GM21717 (cell line): ENCODE results near the gene MFSD6L.

Source experiments
- ATAC-seq: cut with Tn5 transposase; IDR thresholded peaks from one replicate; pipeline ENCODE4 v1.9.1; 2021; ENCODE audit warnings: mild to moderate bottlenecking, moderate library complexity; ENCODE audit not compliant: unreplicated experiment

Gene MFSD6L

DNA sequence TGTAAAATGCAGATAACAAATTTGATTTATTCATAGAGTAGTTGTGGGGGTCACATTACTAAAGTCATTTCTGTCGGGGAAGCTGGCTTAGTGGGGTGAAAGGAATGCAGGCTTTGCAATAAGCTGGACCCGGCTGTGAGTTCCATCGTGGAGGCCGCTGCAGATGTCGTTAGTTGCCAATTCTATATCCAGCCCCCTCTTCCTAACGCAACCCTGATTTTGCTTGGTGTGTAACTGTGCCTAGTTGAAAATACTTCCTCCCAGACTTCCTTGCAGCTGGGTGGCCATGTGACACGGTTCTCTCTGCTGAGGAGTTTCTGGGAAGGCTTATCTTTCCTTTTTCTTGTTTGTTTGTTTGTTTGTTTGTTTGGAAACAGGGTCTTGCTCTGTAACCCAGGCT lies 4.5 kb downstream of the MFSD6L start:
- no peak for ATAC-seq

- no peak for ATAC-seq
Observed at GRCh38 chr17:8793649-8794048, 5.5 kb downstream of the MFSD6L start.

DNA sequence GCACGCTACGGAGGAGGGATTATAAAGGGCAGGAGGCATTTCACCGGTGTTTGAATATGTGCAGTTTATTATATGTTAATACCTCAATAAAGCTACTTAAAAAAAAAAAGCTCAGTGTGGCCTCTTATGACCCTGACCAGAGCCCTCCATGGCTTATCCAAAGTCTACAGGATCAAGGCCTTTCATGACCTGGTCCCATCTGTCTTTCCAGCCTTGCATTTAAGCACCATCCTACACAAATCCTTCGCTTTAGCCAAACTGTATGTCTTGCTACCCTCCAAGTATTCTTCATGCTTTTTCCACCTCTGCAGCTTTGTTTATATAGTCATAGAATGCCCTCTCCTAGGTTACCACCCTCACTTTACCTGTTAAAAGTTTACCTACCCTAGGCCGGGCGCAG lies 6.5 kb downstream of the MFSD6L start:
- ATAC-seq = no peak

DNA sequence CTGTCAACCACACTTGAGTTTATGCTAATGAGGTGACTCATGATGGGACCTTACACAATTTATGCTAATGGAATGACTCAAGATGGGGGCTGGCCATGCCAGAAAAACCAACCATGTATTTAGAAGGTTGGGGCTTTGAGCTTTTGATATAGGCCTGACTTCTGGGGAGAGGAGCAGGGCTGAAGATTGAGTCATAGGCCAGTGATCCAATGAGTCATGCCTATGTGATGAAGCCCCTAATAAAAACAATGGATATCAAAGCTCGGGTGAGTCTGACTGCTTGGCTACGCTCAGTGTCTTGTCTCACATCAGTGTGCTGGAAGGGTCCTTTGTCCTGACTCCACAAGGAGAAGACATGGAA lies 7.3 kb downstream of the MFSD6L start:
- no peak for ATAC-seq

GRCh38 chr17:8791248-8791909 lies 7.8 kb downstream of the MFSD6L start:
- ATAC-seq = no peak

DNA sequence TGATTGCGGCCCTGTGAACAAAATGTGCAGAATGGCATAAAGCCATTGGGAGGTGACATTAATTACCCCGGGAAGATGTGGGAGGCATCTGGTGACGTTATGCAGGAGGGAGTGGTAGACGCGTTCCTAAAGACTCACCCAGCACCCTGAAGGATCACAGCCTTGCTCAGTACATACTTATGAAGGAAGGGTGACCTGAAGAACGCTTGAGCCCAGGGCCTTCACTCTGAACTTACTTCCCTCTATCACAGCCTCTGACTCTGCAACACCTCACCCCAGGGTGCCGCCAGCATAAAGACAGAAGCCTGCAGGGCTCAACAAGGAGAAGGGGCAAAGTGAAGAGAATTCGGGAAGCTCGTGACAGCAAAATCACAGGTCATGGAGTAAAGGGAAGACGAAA lies 9.4 kb downstream of the MFSD6L start:
- ATAC-seq = no peak

DNA sequence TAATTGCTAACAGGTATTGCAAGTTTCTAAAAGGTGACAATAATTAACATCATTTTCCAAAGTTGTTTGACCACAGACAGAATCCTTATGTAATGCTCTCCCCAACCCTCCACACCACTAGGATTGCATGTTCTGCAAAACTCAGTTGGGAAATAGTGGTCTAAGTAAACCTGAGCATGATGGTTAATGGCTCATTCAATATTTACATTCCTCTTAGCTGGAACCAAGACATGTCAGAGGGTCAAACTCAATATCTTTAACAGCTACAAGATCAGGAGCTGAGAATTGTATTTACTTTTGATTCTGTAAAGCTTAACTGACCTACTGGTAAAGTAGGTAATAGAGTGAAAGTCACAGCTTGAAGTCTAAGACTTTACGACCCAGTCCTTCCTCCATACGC lies 10.2 kb downstream of the MFSD6L start:
- ATAC-seq = no peak

GRCh38 chr17:8785547-8786413 lies 13.4 kb downstream of the MFSD6L start:
- no peak for ATAC-seq

DNA sequence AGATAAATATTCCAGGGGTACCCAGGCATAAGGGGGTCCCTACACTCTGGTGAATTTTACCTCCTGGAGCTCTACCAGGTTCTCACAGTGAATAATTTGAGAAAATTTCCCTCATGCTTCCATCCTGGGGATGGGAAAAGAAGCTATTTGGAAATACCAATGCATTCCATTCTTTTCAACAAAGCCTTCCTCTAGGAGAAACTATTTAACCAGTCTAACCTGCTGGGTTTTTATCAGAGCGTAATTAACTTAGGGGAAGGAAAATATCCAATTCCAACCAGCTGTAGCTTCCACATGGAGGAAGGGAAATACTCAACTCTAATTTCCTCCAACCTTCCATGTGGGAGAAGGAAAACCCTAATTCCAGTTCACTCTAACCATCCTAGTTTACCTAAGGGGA lies 17.0 kb downstream of the MFSD6L start:
- no peak for ATAC-seq

- ATAC-seq = no peak
Observed at GRCh38 chr17:8781776-8782175, 17.4 kb downstream of the MFSD6L start.

DNA sequence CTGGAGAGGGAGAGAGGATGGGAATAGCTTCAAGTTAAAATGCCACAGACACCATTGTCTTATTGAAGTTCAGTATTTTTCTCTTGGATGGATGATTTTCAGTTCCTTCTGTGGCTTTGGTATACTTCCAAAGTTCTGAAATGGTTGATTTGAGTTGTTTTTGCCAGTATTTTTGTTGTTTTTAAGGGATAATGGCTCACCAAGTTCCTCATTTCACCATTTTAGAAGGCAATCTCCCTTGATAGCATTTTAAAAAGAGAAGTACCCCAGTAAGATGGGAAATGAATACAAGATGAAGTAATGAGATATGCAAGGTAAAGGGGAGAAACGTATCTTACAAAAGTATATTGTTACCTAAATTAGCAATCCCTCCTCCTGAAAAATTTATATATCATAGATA lies 22.3 kb downstream of the MFSD6L start:
- ATAC-seq = no peak

DNA sequence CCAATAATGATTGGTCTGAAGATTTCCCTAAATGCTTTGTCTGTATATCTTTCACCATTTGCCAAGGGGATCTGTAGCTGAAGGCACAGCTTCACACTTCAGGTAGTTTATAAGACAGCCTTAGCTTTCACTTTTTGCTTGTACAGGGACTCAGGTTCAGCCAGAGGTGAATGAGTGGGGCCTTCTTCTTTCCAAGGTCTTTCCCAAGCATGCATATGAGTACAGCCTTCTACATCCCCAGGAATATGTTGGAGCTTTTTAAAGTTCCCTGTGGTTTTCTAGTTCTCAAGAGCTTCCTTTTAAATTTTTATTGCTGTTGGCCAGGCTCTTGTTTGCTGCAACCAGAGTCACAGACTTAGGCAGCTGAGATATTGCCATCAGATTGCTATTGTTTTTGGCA lies 22.9 kb downstream of the MFSD6L start:
- no peak for ATAC-seq

DNA sequence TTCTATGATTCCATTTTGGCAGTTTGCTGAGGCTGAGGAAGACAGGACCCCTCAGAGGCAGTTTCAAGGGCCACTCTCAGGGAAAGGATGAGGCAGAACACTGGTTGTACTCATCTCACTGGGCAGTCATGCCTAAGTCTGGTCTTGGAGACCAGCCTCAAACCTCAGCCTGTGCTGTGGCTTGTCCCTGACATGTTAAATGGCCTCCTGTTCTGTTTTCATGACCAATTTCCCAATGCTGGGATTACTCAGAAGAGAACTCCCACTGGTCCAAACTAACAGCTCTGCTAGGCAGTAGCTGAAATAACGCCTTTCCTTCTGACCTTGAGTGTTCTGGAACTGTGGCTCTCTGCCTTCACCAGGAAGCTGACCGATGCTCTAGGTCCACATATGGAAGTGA lies 32.4 kb downstream of the MFSD6L start:
- ATAC-seq = no peak

DNA sequence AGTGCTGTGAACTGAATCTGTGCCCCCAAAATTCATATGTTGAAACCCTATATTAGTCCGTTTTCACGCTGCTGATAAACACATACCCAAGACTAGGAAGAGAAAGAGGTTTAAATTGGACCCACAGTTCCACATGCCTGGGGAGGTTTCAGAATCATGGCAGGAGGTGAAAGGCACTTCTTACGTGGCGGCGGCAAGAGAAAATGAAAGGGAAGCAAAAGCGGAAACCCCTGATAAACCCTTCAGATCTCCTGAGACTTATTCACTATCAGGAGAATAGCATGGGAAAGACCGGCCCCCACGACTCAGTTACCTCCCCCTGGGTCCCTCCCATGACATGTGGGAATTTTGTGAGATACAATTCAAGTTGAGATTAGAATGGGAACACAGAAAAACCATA lies 37.2 kb downstream of the MFSD6L start:
- ATAC-seq = no peak

GRCh38 chr17:8758137-8758596 lies 41.0 kb downstream of the MFSD6L start, which contains the start of gene SPDYE4:
SPDYE4 (minus strand) TSS chr17:8758546; CDS start chr17:8758382, 164 bp downstream.
- no peak for ATAC-seq

DNA sequence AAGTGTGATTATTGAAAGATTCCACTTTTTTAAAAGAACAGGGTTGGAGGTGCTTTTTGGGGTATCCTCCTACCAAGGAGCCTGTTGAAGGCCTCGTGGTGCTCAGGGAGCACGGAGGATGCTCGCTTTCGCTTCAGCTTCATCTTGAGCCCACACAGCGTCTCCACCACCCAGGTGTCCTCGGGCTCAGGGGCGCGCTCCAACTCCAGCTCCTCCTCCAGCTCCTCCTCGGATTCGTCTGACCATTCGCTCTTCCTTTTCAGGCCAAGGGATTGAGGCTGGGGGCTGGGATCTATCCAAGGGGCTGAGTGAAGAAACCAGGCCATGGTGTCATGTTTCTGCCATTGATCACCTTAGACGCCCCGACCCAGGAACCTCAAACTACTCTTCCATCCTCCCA lies 42.0 kb downstream of the MFSD6L start:
- ATAC-seq = no peak

DNA sequence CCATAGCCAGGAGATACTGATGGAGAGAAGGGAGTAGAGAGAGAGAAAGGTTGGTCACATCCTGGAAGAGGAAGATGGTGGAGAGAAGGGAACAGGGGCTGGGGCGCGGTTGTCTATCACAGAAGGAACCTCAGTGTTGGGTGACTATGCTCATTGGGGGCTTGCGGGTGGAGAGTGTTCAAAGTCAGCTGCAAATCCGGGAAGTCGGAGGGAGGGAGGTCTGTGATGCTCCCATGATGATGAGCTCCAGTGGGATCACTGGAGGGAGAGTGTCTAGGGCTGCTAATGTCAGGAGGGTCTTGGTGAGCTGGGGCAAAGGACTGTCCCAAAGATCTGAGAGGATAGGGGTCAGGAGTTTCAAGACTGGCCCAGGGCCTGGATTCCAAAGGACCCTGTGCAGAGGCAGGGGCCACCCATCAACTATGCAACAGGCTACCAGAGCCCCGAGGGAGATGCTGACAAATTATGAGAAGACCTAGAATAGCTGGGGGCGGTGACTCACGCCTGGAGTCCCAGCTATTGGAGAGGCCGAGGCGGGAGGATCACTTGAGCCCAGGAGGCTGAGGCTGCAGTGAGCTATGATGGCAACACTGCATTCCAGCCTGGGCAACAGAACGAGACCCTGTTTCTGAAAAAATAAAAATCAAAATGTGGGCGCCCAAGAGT lies 43.4 kb downstream of the MFSD6L start:
- ATAC-seq = no peak

GRCh38 chr17:8754890-8755289 lies 44.3 kb downstream of the MFSD6L start:
- no peak for ATAC-seq

DNA sequence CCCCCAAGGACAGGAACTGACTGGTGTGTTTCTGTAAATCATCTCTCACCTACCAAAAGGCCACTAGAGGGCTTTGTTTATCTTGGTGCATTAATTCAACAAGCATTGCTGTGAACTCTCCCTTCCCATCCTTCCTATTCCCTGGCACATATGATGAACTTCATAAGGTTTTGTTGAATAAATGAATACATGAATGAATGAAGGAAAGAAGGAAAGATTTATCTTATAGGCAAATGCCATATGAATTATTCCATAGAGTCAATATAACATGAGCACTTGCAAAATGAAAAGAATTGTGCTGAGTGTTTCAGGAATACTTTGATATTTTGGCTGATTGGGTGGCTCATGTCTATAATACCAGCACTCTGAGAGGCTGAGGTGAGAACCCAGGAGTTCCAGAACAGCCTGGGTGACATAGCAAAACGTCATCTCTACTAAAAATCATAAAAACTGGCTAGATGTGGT lies 45.2 kb downstream of the MFSD6L start:
- no peak for ATAC-seq

DNA sequence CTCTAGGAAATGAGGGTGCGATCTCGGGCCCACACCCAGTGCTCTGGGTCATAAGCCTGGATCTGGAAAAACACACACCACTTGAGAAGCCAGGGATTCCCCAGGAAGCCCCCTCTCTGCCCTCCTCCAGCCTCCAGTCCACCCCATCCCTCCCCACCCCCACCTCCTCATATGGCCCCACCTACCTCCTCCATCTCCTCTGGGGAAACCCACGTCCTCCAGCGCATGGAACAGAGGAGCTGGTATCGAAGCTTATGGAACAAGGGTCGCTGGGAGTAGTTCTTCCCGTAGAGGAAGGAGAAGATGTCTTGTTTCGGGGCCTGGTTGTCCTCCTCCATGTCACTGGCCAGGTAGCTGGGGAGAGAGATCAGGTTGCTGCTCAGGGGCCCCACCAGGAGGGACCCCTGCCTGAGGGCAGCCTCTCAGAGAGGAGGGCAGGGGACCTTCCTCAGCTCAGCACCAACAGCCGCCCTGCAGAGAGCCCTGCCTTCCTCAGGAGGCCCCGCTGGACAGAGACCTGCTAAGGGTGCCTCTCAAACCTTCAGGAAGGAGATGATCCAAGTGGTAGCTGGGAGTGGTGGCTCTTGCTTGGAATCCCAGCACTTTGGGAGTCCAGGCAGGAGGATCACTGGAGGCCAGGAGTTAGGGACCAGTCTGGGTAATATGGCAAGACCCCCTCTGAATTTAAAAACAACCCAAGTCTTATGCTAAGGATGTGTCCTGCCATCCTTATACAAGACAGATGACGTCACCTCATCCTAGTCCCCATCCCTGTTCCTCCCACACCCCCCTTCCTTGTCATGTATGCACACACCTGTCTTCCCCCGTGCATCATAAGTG lies 45.8 kb downstream of the MFSD6L start:
- no peak for ATAC-seq

DNA sequence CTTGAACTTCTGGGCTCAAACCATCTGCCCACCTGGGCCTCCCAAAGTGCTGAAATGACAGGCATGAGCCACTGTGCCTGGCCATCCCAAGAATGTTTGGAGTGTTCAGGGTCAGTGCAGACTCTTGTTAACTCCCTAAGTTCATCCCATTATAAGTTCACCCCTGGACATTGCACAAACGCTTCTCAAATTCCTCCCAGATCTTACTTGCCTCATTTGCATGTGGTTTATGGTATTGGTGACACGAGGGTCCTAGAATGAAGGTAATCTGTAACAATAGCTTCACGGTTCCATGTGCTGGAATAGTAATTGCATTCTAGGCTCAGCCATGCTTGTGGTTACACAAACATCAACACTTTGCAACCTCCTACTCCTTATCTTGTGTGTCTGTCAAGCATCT lies 49.5 kb downstream of the MFSD6L start:
- no peak for ATAC-seq
